Chondrocyte (in vitro differentiated cells): Measurements from ENCODE around the gene CACNG6. TPM values are rescaled to one million over a fixed set of nuclear protein-coding genes. Genes with fewer than 3 reads are reported as not detected.

Experiments used
- DNase-seq: peaks from one replicate; pipeline ENCODE4 v3.0.0; 2021; ENCODE audit warnings: mixed read lengths, low spot score
- H3K27ac Mint-ChIP-seq: one replicate; pipeline ENCODE4 v1.8.0; 2021; ENCODE audit warnings: mild to moderate bottlenecking, moderate library complexity, mixed read lengths; ENCODE audit not compliant: unreplicated experiment
- H3K27me3 Mint-ChIP-seq: 2 replicates; pipeline ENCODE4 v1.8.0; 2021; ENCODE audit warnings: low read depth, mixed read lengths
- H3K36me3 Mint-ChIP-seq: 2 replicates; pipeline ENCODE4 v1.8.0; 2021; ENCODE audit warnings: low read depth, mixed read lengths
- H3K4me1 Mint-ChIP-seq: 2 replicates; pipeline ENCODE4 v1.8.0; 2021; ENCODE audit warnings: low read depth, mild to moderate bottlenecking, mixed read lengths
- H3K4me3 Mint-ChIP-seq: one replicate; pipeline ENCODE4 v1.8.0; 2021; ENCODE audit warnings: mild to moderate bottlenecking, moderate library complexity, mixed read lengths; ENCODE audit not compliant: unreplicated experiment
- H3K9me3 Mint-ChIP-seq: 2 replicates; pipeline ENCODE4 v1.8.0; 2021; ENCODE audit warnings: low read depth, mixed read lengths
- CTCF ChIP-seq: fragments of 200-600 bp; sonication (generic); IDR thresholded peaks from 2 replicates; pipeline ENCODE4 v1.5.0; 2021; ENCODE audit warnings: antibody characterized with exemption, mild to moderate bottlenecking, moderate library complexity
- total RNA-seq: library from RNA; stranded (reverse); gene quantifications from 3 replicates; pipeline ENCODE4 v1.2.1, GENCODE V29; 2021

CACNG6 gene
- total RNA-seq, 1 donor from 2014 or later = not detected

- no peak overlapping the region for H3K4me3 Mint-ChIP-seq
- H3K9me3 Mint-ChIP-seq = no peaks in the 10 kb centered on the region
- peaks cover 15% of the 10 kb centered on the region for H3K27me3 Mint-ChIP-seq
- TF ChIP-seq CTCF = no peak
- peaks cover 1% of the 10 kb centered on the region for H3K36me3 Mint-ChIP-seq
- H3K27ac Mint-ChIP-seq = no peak overlapping the region
- no peak for DNase-seq
- H3K4me1 Mint-ChIP-seq = no peaks in the 10 kb centered on the region
Measured at GRCh38 chr19:53985863-53986262, 5.6 kb upstream of the CACNG6 start.

GRCh38 chr19:53988981-53989380, 2.5 kb upstream of the CACNG6 start:
- no peaks in the 10 kb centered on the region for H3K9me3 Mint-ChIP-seq
- TF ChIP-seq CTCF = no peak
- H3K27me3 Mint-ChIP-seq = peaks cover 19% of the 10 kb centered on the region
- no peak overlapping the region for H3K27ac Mint-ChIP-seq
- peaks cover 4% of the 10 kb centered on the region for H3K4me1 Mint-ChIP-seq
- no peak for DNase-seq
- no peaks in the 10 kb centered on the region for H3K36me3 Mint-ChIP-seq
- no peak overlapping the region for H3K4me3 Mint-ChIP-seq

GRCh38 chr19:53989600-53990533, 1.6 kb upstream of the CACNG6 start:
- Mint-ChIP-seq H3K4me1 (peaks cover 4% of the 10 kb centered on the region), H3K27ac (no peak overlapping the region), H3K4me3 (no peak overlapping the region), H3K36me3 (no peaks in the 10 kb centered on the region), H3K27me3 (peaks cover 24% of the 10 kb centered on the region), H3K9me3 (no peaks in the 10 kb centered on the region)
- no peak for TF ChIP-seq CTCF
- DNase-seq = no peak

GRCh38 chr19:53992211-53992610, 774 bp downstream of the CACNG6 start:
- H3K9me3 Mint-ChIP-seq = no peaks in the 10 kb centered on the region
- no peak for DNase-seq
- peaks cover 4% of the 10 kb centered on the region for H3K4me1 Mint-ChIP-seq
- H3K36me3 Mint-ChIP-seq = no peaks in the 10 kb centered on the region
- peaks cover 32% of the 10 kb centered on the region for H3K27me3 Mint-ChIP-seq
- TF ChIP-seq CTCF = no peak
- no peak overlapping the region for H3K27ac Mint-ChIP-seq
- H3K4me3 Mint-ChIP-seq = peak overlapping the region; percentile 35

GRCh38 chr19:53992815-53993214, 1.4 kb downstream of the CACNG6 start:
- H3K27me3 Mint-ChIP-seq = peaks cover 37% of the 10 kb centered on the region
- no peak for TF ChIP-seq CTCF

More at GRCh38 chr19:53992815-53993214, 1.4 kb downstream of the CACNG6 start:
- no peak overlapping the region for H3K27ac Mint-ChIP-seq
- H3K4me1 Mint-ChIP-seq = peaks cover 4% of the 10 kb centered on the region
- H3K9me3 Mint-ChIP-seq = no peaks in the 10 kb centered on the region
- DNase-seq = no peak
- H3K4me3 Mint-ChIP-seq = no peak overlapping the region
- no peaks in the 10 kb centered on the region for H3K36me3 Mint-ChIP-seq
